HG03571 (cell line): ENCODE measurements around the gene SYT2.
"Not testable (repeated sequence)": the region's sequence is repeated elsewhere in the genome, so short reads cannot be mapped to it uniquely, and the experiment has no call there.

Source experiments
- ATAC-seq: cut with Tn5 transposase; IDR thresholded peaks from one replicate; pipeline ENCODE4 v1.9.1; 2021; ENCODE audit not compliant: unreplicated experiment

The SYT2 gene

DNA sequence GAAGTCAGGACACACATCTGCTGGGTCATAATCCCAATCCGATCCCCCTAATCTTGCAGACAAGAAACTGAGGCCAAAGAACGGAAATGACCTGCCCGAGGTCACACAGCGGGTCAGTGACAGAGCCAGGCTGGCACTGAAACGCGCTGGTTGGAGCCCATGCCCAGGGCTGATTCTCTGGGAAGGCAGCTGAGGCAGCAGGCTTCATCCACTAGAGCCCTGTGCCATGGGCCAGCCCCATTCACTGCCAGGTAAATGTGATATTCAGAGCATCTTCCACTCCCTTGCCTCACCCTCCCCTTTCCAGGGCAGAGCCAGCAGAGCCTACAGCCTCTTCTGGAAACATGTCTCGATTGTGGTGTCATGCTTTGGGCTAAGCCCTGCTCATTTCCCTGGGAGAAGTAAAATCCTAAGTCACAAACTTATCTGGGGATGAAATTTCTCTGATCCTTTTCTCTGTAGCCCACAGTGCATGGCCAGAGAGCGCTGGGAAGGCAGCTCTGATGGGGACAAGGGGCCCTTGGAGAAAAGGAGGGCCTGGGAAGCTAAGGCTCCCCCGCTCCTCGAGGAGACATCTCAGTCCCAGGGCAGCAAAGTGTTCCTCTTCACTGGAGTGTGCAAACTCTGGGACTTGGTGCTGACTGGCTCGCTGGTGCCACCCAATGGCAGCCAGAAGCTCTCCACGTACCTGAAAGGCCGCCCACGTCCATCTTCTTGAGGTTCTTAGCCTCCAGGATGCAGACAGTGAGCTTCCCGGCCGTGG, 110.4 kb downstream of the SYT2 start:
- no peak for ATAC-seq

DNA sequence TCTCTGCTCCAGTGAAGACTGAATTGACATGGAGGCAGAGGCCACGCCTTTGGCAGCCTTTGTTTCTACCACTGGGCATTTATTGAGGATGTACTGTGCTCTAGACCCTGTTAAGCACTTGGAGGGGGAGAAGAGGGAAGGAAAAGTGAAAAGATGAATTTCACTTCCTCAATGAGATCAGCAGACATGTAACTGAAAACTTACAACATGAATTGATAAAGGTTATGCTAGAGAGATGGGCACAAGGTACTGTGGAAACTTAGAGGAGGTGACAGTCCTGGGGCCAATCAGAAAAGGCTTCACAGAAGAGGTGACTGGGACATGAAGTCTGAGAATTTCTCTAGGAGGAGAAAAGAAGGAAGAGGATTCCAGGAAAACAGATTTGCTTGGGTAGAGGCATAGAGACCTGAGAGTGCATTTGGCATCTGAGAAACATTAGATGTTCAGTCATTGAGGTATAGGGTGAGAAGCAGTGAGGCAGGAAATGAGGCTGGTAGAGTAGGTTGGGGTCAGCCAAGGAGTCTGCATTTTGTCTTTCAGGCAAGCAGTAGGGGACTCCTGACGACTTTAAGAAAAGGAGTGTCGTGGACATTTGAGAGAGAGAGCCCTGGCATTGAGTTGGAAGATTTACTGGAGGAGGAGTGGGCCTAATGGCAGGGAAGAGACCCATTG, 113.0 kb downstream of the SYT2 start:
- no peak for ATAC-seq

DNA sequence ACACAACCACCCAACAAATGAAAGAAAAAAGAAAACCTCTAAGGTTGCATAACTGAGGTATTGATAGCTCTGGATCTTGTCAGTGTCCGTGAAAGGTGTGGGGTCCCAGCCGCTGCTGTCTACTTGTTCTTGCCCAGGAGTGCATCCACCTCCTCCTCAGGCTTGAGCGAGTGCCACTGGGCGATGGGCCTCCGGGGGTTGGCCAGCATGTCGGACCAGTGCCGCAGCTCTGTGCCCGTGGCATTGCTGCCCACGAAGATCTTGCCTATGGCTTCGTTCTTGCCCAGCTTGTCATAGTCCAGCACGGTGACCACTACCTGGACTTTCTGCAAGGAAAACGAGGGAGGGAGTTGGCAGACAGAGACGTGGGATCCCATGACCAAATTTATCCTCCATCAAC, 113.6 kb downstream of the SYT2 start:
- no peak for ATAC-seq

DNA sequence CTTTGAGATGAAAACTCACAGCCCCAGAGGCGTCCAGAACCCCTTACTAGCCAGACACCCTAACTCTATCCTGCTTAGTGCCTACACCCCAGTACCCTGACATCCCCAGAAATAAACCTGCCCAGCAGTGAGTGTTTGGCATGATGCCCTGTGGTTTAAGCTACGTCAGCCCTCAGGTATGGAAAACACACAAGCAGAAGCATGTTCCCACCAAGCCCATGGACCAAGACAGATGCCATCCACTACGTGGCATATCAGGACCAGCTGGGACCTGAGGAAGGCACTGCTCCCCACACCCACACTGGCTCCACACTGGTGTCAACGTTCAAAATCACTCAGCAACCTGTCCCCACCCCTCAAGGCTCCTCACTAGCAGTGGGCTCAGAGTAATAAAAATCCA, 116.4 kb downstream of the SYT2 start:
- ATAC-seq, result no peak

DNA sequence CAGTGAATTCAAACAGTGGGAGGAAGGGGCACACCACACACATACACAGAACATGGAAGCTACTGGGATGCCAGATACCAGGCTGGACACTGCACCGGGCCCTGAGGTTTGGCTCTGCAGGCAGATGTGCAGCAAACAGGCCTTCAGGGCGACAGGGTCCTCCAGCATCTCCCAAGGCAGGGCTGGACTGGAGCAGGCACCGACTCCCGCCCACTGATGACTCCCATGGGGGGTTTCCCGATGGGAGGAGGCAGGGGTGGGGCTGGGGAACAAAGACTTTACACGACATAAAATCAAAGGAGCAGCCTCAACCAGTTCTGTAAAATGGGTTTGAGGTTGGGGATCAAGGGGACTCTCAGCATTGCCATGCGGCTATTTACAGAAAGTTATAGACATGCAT, 118.1 kb downstream of the SYT2 start:
- ATAC-seq, result no peak

DNA sequence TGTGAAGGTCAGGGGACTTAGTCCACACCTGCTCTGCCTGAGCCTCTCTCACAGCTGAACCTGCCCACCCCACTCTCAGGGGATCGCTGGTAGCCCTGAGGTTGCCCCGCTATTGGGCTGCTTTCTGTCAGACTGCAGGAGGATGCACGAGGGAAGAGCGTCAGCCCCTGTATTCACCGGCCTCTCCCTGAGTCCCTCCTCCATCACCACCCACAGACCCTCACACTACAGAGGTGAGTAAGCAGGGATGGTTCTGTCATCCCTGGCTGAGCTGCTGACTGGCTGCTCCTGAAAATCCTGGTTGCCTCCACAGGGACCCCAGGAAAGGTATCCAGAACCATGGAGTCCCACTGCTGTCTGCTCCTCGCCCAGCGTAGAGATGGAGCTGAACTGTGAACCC, 118.7 kb downstream of the SYT2 start:
- no peak for ATAC-seq

DNA sequence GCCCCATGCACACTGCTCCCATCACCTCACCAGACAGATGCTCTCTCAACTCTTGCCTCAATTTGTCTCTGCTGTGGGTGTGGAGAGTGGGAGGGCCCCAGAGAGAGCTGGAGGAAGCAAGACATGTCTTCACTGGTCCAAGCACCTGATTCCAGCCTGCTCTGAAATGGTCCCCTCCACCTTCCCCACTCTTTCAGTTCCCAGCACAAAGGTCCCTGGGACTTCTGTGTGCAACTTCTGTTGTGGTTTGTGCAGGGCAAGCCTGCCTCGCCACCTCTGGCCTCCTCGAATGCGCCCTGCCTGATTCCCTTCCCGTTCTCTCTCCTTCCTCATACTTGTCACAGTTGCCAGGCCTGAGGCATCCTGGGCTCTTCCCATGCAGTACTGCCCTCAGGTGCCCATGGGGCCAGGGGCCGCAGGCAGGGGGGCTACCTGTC, 119.3 kb downstream of the SYT2 start:
- ATAC-seq, result no peak

DNA sequence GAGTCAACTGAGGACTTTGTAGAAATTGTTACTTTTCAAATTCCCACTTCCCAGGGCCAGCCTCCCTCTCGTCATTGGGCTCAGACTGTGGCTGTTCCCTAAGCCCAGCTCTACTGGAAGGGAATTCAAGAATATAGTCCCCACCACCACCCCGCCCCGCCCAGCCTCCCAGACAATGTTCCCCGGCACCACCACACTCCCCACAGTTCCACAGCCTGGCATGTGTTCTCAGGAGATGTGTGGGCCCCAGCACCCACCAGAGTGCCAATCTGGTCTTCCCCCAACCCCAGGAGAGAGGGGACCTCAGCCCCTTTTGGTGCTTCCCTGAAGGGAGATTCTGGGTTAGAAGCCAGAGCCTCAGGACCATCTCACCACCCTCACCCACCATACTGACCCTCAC, 120.1 kb downstream of the SYT2 start:
- no peak for ATAC-seq

DNA sequence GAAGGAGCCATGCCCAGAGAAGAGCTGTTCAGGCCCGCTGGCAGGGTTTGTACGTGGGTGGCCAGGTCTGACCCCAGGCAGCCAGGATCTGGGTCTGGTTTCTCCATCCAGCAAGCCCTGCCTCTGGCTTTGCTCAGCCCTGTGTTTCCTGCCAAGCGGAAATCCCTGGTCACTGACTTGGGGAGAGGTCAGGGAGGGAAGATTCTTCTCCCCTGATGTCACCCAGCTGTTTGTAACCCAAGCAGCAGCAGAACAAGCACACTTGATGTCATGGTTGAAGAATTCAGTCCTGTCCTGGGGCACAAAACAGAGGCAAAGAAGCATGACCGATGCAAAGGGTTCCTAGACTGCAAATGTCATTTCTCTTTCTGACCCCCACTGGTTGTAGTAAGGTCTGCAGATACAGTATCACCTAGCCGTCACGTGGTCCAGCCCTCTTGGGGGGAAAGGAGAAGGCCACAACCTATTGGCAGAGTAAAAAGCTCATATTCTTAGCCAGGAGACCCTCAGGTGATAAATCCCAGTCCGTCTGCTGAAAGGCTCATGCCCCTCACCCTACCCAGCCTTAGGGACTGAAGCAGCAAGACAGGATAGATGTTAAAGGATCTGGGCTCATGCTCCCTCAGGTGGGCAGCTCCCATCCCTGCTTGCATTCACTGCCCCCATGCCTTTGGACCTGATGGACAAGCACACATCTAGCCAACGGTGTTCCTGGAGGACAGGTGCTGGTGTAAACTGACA, 120.9 kb downstream of the SYT2 start:
- no peak for ATAC-seq

DNA sequence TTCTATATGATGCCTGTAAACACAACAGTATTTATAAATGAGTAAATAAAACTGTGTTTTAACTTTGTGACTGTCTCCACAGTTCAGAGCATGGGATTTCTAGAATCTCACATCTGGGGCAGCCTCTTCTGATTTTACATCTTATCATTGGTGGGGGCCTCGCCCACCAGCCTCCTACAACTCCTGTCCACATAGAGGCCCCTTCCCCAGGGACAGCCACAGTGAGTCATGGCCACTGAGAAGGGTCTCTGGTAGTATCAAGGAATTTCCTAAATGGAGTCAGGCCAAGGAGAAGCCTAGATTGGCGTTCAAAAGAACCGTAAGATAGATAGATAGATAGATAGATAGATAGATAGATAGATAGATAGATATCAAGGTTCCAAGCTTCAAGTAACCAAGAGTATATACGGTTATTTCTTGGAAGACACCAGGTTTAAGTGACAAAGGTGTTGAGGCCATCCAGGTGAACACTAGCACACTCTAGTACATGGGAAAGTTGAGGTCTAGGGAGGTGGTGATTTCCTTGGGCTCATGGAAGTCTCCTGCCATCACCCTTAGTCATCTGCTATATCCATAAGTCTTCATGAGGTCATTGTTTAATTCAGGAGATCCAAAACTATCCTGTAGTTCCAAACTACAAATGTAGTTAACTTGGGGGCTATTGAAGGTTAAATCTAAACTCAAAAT, 121.6 kb downstream of the SYT2 start:
- ATAC-seq, result no peak

DNA sequence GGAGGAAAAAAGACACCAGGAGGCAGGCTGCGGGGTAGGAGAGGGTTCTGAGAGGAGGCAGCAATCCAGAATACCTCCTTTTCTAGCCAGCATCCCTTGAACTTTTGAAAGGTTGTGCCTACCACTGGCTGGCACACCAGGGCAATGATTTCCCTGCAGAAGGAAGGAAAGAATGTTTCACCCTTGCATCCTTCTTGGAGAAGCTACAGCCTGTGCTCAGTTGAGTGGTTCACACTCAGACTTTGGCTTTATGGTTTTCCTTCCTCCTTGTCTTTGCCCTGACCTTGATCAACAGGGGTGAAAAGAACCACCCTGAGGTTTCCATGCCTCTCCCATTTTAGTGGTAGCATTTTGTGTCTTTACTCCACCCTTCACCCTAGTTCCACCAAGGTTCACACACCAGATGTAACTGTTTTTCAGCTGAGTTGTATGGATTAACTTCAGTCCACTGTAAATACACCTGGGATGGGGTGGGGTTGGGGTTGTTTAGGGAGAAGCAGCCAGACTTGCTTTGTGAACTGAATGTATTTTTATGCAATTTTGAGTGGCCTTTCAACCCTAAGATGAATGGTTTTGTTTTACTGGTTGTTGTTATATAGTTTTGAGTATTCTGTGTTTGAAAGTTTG, 122.3 kb downstream of the SYT2 start:
- no peak for ATAC-seq

DNA sequence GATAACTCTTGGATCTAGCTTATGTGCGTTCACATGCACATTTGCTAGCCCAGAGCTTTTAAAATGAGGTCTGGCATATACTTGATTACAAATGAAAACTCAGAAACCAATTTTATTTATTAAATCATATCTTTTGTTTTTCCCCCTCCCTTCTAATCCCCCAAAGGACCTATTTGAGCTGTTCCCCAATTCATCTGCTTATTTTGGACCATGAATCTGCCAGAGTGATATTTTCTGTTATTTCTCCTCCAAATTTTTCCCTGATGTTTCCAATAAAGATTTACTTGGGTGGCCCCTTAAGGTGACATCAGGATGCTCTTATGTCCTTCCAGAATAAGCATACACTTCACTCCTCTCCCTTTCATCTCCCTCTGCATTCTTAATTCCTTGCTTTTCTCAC, 123.4 kb downstream of the SYT2 start:
- ATAC-seq, result no peak

DNA sequence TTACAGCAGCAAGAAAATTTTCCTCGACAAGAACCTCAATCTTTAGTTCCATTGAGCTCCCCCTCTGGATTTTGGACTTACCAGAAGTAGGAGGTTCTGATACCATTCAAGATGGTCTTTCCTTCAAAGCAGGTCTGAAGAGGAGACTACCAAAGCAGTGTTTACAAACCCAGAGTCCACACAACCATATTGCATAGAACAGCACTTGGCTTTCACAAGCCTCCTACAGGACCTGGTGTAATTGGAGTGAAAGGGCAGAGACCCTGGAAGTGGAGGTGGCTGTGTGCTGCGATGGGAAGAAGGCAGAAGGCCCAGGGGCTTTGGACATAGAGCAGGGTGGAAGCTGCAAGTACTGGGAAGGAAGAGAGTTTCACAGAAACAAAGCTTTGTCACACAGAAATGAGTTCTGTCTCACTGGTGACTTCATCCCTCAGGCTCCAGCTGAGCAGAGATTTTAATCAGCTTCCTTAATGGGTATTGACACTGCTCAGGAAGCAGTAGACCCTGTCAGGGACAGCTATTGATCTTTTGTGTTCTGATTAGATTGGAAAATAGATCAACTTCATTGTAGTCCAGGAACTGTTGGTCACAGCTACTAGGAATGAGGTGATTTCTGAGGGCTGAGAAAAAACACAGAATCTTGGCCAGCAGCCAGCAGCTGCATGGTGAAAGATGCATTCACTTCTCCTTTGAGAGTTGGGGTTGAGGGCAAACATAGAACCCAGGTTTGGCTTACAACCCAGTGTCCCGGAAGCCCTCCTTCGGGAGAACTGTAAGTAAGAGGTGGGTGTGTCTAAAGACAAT, 124.0 kb downstream of the SYT2 start:
- ATAC-seq, result no peak

DNA sequence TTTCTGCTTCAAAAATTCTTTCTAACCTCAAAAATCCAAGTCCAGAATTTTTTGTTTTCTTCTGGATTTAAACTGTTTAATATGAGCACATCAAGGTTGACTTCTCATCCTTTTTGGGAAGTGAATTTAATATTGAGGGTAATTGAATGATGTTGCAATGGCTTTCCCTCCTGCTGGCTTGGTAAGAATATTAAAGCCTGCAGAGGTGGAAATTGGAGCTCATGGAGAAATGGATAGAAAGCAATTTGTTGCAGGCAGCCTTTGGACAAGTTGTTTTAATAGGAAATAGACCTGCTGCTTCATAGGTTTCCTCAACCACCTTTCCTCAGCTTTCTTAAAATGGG, 124.7 kb downstream of the SYT2 start:
- ATAC-seq, result no peak

DNA sequence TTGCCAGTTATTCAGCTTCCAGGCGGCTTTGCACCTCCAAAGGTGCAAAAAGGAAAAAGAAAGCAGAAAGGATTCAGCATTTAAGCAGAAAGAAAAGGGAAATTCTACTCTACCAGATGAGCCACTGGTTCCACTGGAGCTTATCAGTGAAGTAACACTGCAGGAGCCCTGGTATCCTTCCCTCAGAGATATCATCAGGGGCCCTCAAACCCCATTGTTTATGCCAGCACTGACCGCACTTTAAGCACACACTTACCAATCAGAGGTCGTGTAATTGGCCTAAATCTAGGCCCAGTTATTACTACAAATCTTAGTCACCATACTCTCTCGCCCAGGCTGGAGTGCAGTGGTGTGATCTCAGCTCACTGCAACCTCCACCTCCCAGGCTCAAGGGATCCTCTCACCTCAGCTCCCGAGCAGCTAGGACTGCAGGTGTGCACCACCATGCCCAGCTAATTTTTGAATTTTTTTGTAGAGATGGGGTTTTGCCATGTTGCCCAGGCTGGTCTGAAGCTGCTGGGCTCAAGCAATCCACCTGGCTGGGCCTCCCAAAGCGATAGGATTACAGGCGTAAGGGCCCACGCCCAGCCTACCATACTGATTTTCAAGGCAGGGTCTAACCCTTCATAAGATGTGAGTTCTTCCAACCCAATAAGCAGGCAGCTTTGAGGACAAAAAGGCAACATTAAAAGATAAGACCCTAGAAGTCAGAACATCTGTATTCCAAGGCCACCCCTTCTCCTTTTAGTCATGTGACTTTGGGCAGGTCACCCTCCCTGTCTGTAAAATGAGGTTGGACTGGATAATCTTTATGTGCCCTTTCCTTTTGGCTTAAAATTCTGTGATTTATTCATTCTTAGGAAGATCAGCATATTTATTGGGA, 125.3 kb downstream of the SYT2 start:
- no peak for ATAC-seq

DNA sequence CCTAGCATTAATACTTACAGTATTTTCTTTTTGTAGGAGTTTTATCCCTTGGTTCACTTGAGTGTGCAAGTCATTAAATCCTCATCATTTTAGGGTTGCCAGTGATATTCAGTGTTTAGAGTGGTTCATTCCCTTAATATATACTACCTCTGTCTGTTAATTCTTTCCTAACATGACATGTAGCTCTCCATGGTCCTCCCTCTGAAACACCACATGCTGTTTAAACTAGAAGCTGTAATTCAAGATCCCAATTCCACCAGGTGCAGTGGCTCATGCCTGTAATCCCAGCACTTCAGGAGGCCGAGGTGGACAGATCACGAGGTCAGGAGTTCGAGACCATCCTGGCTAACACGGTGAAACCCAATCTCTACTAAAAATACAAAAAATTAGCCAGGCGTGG, 127.9 kb downstream of the SYT2 start:
- not testable (repeated sequence) for ATAC-seq

DNA sequence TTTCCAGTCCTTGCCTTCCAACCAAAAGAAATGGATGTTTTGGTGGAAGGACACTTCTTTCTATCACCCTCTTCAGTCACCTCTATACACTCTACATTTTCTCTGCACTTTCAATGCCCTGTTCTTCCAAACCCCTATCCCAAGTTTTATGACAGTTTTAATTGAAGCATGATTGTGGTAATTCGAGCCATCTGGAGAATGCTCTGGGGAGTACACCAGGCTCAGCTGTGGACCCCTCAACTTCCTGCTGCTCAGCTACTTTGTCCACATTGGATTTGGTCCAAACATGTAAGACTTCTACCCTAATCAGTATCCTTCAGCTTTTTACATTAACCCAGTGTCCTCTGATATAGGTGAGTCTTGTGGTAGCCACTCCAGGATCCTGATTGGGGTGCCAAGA, 129.6 kb downstream of the SYT2 start:
- no peak for ATAC-seq

DNA sequence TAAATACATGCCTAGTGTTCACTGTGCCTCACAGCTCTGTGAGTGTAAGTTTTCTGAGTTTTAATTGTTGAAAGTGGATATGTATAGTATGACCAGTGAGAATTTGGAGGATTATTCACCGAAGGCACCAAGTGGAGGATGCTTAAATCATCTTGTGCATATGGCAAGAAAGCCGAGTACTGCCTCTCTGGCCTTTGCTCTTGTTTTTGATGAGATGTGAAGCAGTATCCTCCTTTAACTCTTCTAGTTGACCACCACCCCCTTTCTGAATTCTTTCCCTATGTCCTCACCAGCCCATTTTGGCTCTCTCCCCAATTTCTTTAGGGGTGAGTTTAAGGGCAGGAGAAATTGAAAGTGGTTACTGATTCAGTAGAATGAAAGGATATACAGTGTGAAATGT, 130.4 kb downstream of the SYT2 start:
- no peak for ATAC-seq

DNA sequence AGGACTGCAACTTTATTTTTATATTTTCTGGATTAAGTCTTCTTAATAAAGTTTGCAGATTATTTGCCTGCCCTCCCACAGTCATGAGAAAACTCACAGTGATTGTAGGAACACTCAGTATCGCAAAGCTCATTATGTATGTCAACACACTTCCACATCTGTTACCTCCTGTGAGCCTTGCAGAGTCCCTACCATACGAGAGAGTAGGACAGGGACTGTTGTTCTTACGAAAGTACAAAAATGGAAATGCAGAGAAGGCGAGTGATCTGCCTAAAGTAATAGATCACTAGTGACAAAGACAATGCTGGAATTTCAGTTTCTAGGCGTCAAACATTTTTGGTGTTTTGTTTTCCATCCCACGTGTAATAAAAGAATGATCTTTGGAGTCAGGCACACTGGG, 131.7 kb downstream of the SYT2 start:
- ATAC-seq, result no peak
